Germinal center (tissue), 1 donor: ENCODE results near the gene VIPR1.
"Not testable (repeated sequence)": the region's sequence is repeated elsewhere in the genome, so short reads cannot be mapped to it uniquely, and the experiment has no call there.

Experiments
- DNase-seq: peaks from one replicate; pipeline ENCODE4 v3.0.0; 2012; ENCODE audit warnings: mixed read lengths, low spot score

Gene VIPR1

GRCh38 chr3:42579346-42579745 is 76.9 kb downstream of the VIPR1 start:
- not testable (repeated sequence) for DNase-seq

- DNase-seq: no peak
Observed at GRCh38 chr3:42581400-42581708, 78.9 kb downstream of the VIPR1 start.

GRCh38 chr3:42581709-42582473 is 79.4 kb downstream of the VIPR1 start, which contains the start of gene SEC22C:
Gene SEC22C (minus strand): TSS chr3:42581967. CDS start chr3:42569046, 12,921 bp downstream.
- DNase-seq: peak; percentile 100

- peak; percentile 8 for DNase-seq
Observed at GRCh38 chr3:42582474-42583070, 80.1 kb downstream of the VIPR1 start.
